DOHH2 (cell line): ENCODE data around the gene ROCK2.

Experiments used
- CTCF ChIP-seq: fragments of 200-600 bp; sonication (generic); IDR thresholded peaks from one replicate; pipeline ENCODE4 v1.5.1; 2014; ENCODE audit warnings: antibody characterized with exemption, mild to moderate bottlenecking, low read depth, low read length; ENCODE audit not compliant: poor library complexity, severe bottlenecking
- EZH2phosphoT487 ChIP-seq: fragments of 200-600 bp; sonication (generic); IDR thresholded peaks from 2 replicates; pipeline ENCODE4 v1.6.1; 2017; ENCODE audit warnings: borderline replicate concordance, mild to moderate bottlenecking, antibody characterized with exemption, low read length, moderate library complexity, mixed read lengths

GRCh38 chr2:11330457-11331142 is 13.8 kb downstream of the ROCK2 start:
- TF ChIP-seq CTCF (no peak), EZH2phosphoT487 (no peak)
